ENCODE data around the gene NHS.

DNA sequence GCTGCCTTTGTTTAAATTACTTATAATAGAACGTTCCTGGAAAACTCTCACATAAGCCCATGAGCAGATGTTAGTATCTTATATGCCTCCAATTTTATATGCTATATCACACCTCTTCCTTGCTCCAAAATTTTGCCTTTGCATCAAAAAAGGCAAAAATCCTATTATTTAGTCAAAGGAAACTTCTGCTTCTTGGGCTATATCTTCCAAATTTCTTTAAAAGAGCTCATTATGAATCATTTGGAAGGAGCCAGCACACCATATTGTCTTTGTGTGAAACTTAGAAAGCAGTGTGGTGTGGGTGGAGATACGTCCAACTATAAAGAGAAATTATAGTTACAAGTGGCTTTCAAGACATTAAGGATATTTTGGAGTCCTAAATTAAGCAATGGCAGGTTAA, 35.7 kb downstream of the NHS start:
- TF ChIP-seq, protein P1, sequence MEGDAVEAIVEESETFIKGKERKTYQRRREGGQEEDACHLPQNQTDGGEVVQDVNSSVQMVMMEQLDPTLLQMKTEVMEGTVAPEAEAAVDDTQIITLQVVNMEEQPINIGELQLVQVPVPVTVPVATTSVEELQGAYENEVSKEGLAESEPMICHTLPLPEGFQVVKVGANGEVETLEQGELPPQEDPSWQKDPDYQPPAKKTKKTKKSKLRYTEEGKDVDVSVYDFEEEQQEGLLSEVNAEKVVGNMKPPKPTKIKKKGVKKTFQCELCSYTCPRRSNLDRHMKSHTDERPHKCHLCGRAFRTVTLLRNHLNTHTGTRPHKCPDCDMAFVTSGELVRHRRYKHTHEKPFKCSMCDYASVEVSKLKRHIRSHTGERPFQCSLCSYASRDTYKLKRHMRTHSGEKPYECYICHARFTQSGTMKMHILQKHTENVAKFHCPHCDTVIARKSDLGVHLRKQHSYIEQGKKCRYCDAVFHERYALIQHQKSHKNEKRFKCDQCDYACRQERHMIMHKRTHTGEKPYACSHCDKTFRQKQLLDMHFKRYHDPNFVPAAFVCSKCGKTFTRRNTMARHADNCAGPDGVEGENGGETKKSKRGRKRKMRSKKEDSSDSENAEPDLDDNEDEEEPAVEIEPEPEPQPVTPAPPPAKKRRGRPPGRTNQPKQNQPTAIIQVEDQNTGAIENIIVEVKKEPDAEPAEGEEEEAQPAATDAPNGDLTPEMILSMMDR (IDR thresholded peaks at IDR 0.05), result no peak
- no peak for TF ChIP-seq POLR2A (IDR thresholded peaks at IDR 0.05)
